ENCODE data around the gene BTNL2. TPM values are rescaled to one million over a fixed set of nuclear protein-coding genes. Genes with fewer than 3 reads are reported as not detected.

BTNL2 gene
- total RNA-seq, 2 donors from 2014 or later = not detected

GRCh38 chr6:32402812-32403211 lies 4.2 kb downstream of the BTNL2 start:
- H3K27ac ChIP-seq = no peak overlapping the region
- H3K4me3 ChIP-seq = no peak overlapping the region
- no peaks in the 10 kb centered on the region for H3K27me3 ChIP-seq (replicated peaks; ENCODE audit: insufficient read depth)
- no peaks in the 10 kb centered on the region for H3K9me3 ChIP-seq
- H3K4me1 ChIP-seq (ENCODE audit: control insufficient read depth in 1 of 2, low read depth in 2 of 2) = no peaks in the 10 kb centered on the region
- ATAC-seq (ENCODE audit: insufficient number of reproducible peaks, low FRiP score, low read depth) = no peak
- DNase-seq (ENCODE audit: low spot score) = no peak
- no peaks in the 10 kb centered on the region for H3K36me3 ChIP-seq
- no peak for TF ChIP-seq CTCF (IDR thresholded peaks at IDR 0.05)

GRCh38 chr6:32401284-32401963 lies 5.6 kb downstream of the BTNL2 start:
- ATAC-seq (ENCODE audit: insufficient number of reproducible peaks, low FRiP score, low read depth) (no peak), DNase-seq (ENCODE audit: low spot score) (no peak)
- TF ChIP-seq CTCF (IDR thresholded peaks at IDR 0.05) = no peak
- H3K9me3 ChIP-seq = no peaks in the 10 kb centered on the region
- no peaks in the 10 kb centered on the region for H3K4me1 ChIP-seq (ENCODE audit: control insufficient read depth in 1 of 2, low read depth in 2 of 2)
- no peaks in the 10 kb centered on the region for H3K36me3 ChIP-seq
- no peaks in the 10 kb centered on the region for H3K27me3 ChIP-seq (replicated peaks; ENCODE audit: insufficient read depth)
- H3K4me3 ChIP-seq = no peak overlapping the region
- no peak overlapping the region for H3K27ac ChIP-seq

GRCh38 chr6:32397252-32397920 lies 9.6 kb downstream of the BTNL2 start:
- ATAC-seq (ENCODE audit: insufficient number of reproducible peaks, low FRiP score, low read depth) = no peak
- no peak overlapping the region for H3K4me3 ChIP-seq
- no peak for TF ChIP-seq CTCF (IDR thresholded peaks at IDR 0.05)
- H3K27ac ChIP-seq = no peak overlapping the region
- H3K9me3 ChIP-seq = no peaks in the 10 kb centered on the region
- no peaks in the 10 kb centered on the region for H3K4me1 ChIP-seq (ENCODE audit: control insufficient read depth in 1 of 2, low read depth in 2 of 2)
- no peaks in the 10 kb centered on the region for H3K36me3 ChIP-seq
- H3K27me3 ChIP-seq (replicated peaks; ENCODE audit: insufficient read depth) = no peaks in the 10 kb centered on the region
- DNase-seq (ENCODE audit: low spot score) = no peak

- no peak for ATAC-seq (ENCODE audit: insufficient number of reproducible peaks, low FRiP score, low read depth)
- TF ChIP-seq CTCF (IDR thresholded peaks at IDR 0.05) = no peak
- H3K4me1 ChIP-seq (ENCODE audit: control insufficient read depth in 1 of 2, low read depth in 2 of 2) = no peaks in the 10 kb centered on the region
- H3K4me3 ChIP-seq = no peak overlapping the region
- H3K27ac ChIP-seq = no peak overlapping the region
- H3K9me3 ChIP-seq = no peaks in the 10 kb centered on the region
- H3K36me3 ChIP-seq = no peaks in the 10 kb centered on the region
- H3K27me3 ChIP-seq (replicated peaks; ENCODE audit: insufficient read depth) = no peaks in the 10 kb centered on the region
- DNase-seq (ENCODE audit: low spot score) = no peak
Observed at GRCh38 chr6:32396028-32396427, 11.0 kb downstream of the BTNL2 start.

GRCh38 chr6:32393665-32394420 lies 13.1 kb downstream of the BTNL2 start:
- no peak overlapping the region for H3K27ac ChIP-seq
- DNase-seq (ENCODE audit: low spot score) (no peak), ATAC-seq (ENCODE audit: insufficient number of reproducible peaks, low FRiP score, low read depth) (no peak)

More at GRCh38 chr6:32393665-32394420, 13.1 kb downstream of the BTNL2 start:
- no peak overlapping the region for H3K4me3 ChIP-seq
- H3K9me3 ChIP-seq = no peaks in the 10 kb centered on the region
- TF ChIP-seq CTCF (IDR thresholded peaks at IDR 0.05) = no peak
- no peaks in the 10 kb centered on the region for H3K27me3 ChIP-seq (replicated peaks; ENCODE audit: insufficient read depth)
- H3K36me3 ChIP-seq = no peaks in the 10 kb centered on the region
- H3K4me1 ChIP-seq (ENCODE audit: control insufficient read depth in 1 of 2, low read depth in 2 of 2) = no peaks in the 10 kb centered on the region

All from thoracic aorta (tissue), 2 donors.